ENCODE data around the gene RNF43.

DNA sequence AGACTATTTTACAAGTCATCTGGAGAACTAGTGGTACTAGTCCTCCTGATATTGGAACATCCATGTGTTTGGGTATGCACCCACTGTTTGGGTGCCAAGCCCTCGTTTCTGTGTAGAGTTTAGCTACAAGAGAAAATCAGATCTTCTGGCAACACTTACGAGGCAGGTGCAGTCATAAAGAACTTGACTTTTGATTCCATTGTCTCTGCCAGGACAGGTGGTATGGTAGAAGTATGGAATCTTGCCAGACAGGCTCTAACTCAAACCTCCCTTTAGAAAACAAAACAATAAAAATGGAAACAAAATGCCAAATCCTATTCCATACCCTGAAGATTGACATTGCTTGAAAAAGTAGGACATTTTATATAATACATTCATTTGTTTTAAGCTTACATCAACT lies 16.0 kb downstream of the RNF43 start:
- TF ChIP-seq, protein P1, sequence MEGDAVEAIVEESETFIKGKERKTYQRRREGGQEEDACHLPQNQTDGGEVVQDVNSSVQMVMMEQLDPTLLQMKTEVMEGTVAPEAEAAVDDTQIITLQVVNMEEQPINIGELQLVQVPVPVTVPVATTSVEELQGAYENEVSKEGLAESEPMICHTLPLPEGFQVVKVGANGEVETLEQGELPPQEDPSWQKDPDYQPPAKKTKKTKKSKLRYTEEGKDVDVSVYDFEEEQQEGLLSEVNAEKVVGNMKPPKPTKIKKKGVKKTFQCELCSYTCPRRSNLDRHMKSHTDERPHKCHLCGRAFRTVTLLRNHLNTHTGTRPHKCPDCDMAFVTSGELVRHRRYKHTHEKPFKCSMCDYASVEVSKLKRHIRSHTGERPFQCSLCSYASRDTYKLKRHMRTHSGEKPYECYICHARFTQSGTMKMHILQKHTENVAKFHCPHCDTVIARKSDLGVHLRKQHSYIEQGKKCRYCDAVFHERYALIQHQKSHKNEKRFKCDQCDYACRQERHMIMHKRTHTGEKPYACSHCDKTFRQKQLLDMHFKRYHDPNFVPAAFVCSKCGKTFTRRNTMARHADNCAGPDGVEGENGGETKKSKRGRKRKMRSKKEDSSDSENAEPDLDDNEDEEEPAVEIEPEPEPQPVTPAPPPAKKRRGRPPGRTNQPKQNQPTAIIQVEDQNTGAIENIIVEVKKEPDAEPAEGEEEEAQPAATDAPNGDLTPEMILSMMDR (conservative IDR thresholded peaks at IDR 0.05): no peak
- TF ChIP-seq ZFX (IDR thresholded peaks at IDR 0.05): no peak
